Stimulated activated CD4-positive, alpha-beta T cell treated with anti-CD3 and anti-CD28 coated beads, Interleukin-2, amount 100 ng/mL, for 48 hours (primary cell): ENCODE data around the gene DAAM2.

Experiments used
- DNase-seq, 2 donors: peaks; one replicate each; pipeline ENCODE4 v3.0.0-alpha.2; 2020

The DAAM2 gene

GRCh38 chr6:39911513-39912125, 119.4 kb downstream of the DAAM2 start:
- no peak for DNase-seq

- DNase-seq: no peak
Observed at GRCh38 chr6:39912446-39912845, 120.3 kb downstream of the DAAM2 start.

GRCh38 chr6:39913391-39913916, 121.3 kb downstream of the DAAM2 start:
- DNase-seq: no peak

GRCh38 chr6:39914239-39914638, 122.1 kb downstream of the DAAM2 start:
- DNase-seq: no peak

- no peak for DNase-seq
Observed at GRCh38 chr6:39915866-39916265, 123.7 kb downstream of the DAAM2 start.

GRCh38 chr6:39917329-39917728, 125.2 kb downstream of the DAAM2 start:
- DNase-seq: no peak

GRCh38 chr6:39917981-39918380, 125.8 kb downstream of the DAAM2 start:
- DNase-seq: no peak

GRCh38 chr6:39918831-39919230, 126.7 kb downstream of the DAAM2 start:
- DNase-seq: no peak

- DNase-seq: no peak
Observed at GRCh38 chr6:39920157-39920556, 128.0 kb downstream of the DAAM2 start.

- no peak for DNase-seq
Observed at GRCh38 chr6:39922821-39923220, 130.6 kb downstream of the DAAM2 start.

- no peak for DNase-seq
Observed at GRCh38 chr6:39923394-39923793, 131.2 kb downstream of the DAAM2 start.

- no peak for DNase-seq
Observed at GRCh38 chr6:39923861-39924260, 131.7 kb downstream of the DAAM2 start.

- DNase-seq: no peak
Observed at GRCh38 chr6:39924283-39924682, 132.1 kb downstream of the DAAM2 start.

- DNase-seq: no peak
Observed at GRCh38 chr6:39925191-39925930, 133.2 kb downstream of the DAAM2 start.

- DNase-seq: no peak
Observed at GRCh38 chr6:39925931-39926290, 133.7 kb downstream of the DAAM2 start.

- no peak for DNase-seq
Observed at GRCh38 chr6:39926668-39927067, 134.5 kb downstream of the DAAM2 start.

GRCh38 chr6:39927159-39927558, 135.0 kb downstream of the DAAM2 start:
- no peak for DNase-seq

GRCh38 chr6:39929039-39929732, 137.0 kb downstream of the DAAM2 start:
- no peak for DNase-seq

- no peak for DNase-seq
Observed at GRCh38 chr6:39929733-39930461, 137.7 kb downstream of the DAAM2 start.

GRCh38 chr6:39930540-39930939, 138.4 kb downstream of the DAAM2 start:
- DNase-seq: no peak

- DNase-seq: no peak
Observed at GRCh38 chr6:39931607-39932006, 139.4 kb downstream of the DAAM2 start.

GRCh38 chr6:39932386-39932910, 140.3 kb downstream of the DAAM2 start:
- no peak for DNase-seq

- peak in 1 of 2 donors; percentile 2 for DNase-seq
Observed at GRCh38 chr6:39933669-39934130, 141.5 kb downstream of the DAAM2 start.
